Tibial nerve (tissue), 4 donors: Measurements from ENCODE around the gene TBC1D22A. TPM values are rescaled to one million over a fixed set of nuclear protein-coding genes. Genes with fewer than 3 reads are reported as not detected.
"Not testable (repeated sequence)": the region's sequence is repeated elsewhere in the genome, so short reads cannot be mapped to it uniquely, and the experiment has no call there.

Source experiments
- DNase-seq, 2 donors: peaks; one replicate each; pipeline ENCODE4 v3.0.0-alpha.2; 2019; ENCODE audit warnings: low spot score in 2 of 2
- H3K27ac ChIP-seq, 4 donors: fragments of 200-600 bp; sonication (generic) in 3 of 4; one replicate each; pipeline ENCODE4 v1.5.1; 2017 to 2019; ENCODE audit warnings: mild to moderate bottlenecking in 1 of 4
- H3K27me3 ChIP-seq, 2 donors: fragments of 200-600 bp; sonication (generic) in 1 of 2; one replicate each; pipeline versions ENCODE4 v1.5.1 to v1.6.0; 2017 to 2019
- H3K36me3 ChIP-seq, 3 donors: fragments of 200-600 bp; sonication (generic); one replicate each; pipeline ENCODE4 v1.5.1; 2018 to 2019
- H3K4me1 ChIP-seq, 4 donors: fragments of 200-600 bp; sonication (generic) in 3 of 4; one replicate each; pipeline ENCODE4 v1.5.1; 2017 to 2019
- H3K4me3 ChIP-seq, 4 donors: fragments of 200-600 bp; sonication (generic) in 3 of 4; one replicate each; pipeline ENCODE4 v1.5.1; 2017 to 2019; ENCODE audit warnings: mild to moderate bottlenecking in 1 of 4, moderate library complexity in 1 of 4
- H3K9me3 ChIP-seq, 4 donors: fragments of 200-600 bp; sonication (generic) in 3 of 4; one replicate each; pipeline ENCODE4 v1.5.1; 2017 to 2019
- EP300 ChIP-seq, 2 donors: sonication (generic); formaldehyde crosslinking; IDR thresholded peaks; one replicate each; pipeline ENCODE4 v1.6.1; 2017; ENCODE audit warnings: antibody characterized with exemption in 2 of 2, mild to moderate bottlenecking in 1 of 2
- POLR2A ChIP-seq, 2 donors: fragments of 450-650 bp; IDR thresholded peaks; one replicate each; pipeline ENCODE4 v1.6.1; 2017; ENCODE audit warnings: antibody characterized with exemption in 2 of 2, mild to moderate bottlenecking in 2 of 2, moderate library complexity in 2 of 2
- WGBS, 2 donors: methylation state at CpG; one replicate each; pipeline ENCODE4 v1.1.5; 2018; 5-methylcytosine and 5-hydroxymethylcytosine counted together
- total RNA-seq, 4 donors: library from RNA; depleted of rRNA; stranded (reverse); fragments of >200 nt; gene quantifications; one replicate each; pipeline ENCODE4 v1.1.0, GENCODE V29; 2016
- TF ChIP-seq, protein P1 (sequence below), 5 experiments: fragments of 200-600 bp in 3 of 5; fragments of 450-650 bp in 2 of 5; sonication (generic) in 3 of 5; IDR thresholded peaks; one replicate each; pipeline ENCODE4 v1.5.1; 2016 to 2019; ENCODE audit warnings: antibody characterized with exemption in 5 of 5, mild to moderate bottlenecking in 3 of 5, moderate library complexity in 2 of 5

TBC1D22A gene
- total RNA-seq, 4 donors from 2014 or later: 27.3 to 35.4 (median 29.3) TPM

GRCh38 chr22:47168900-47169800, 406.7 kb downstream of the TBC1D22A start:
- Histone ChIP-seq H3K4me3 (no peak overlapping the region), H3K9me3 (peaks cover 0 to under 1% (median 0%) of the 10 kb centered on the region in 4 donors), H3K36me3 (peaks cover 0 to 79% (median 0%) of the 10 kb centered on the region in 3 donors), H3K27me3 (no peaks in the 10 kb centered on the region), H3K4me1 (no peaks in the 10 kb centered on the region), H3K27ac (no peak overlapping the region)
- WGBS, 2 donors: 79 to 81% methylated on average over 22 of the region's 25 CpGs
- TF ChIP-seq EP300 (IDR thresholded peaks at IDR 0.05): no peak
- TF ChIP-seq, protein P1, sequence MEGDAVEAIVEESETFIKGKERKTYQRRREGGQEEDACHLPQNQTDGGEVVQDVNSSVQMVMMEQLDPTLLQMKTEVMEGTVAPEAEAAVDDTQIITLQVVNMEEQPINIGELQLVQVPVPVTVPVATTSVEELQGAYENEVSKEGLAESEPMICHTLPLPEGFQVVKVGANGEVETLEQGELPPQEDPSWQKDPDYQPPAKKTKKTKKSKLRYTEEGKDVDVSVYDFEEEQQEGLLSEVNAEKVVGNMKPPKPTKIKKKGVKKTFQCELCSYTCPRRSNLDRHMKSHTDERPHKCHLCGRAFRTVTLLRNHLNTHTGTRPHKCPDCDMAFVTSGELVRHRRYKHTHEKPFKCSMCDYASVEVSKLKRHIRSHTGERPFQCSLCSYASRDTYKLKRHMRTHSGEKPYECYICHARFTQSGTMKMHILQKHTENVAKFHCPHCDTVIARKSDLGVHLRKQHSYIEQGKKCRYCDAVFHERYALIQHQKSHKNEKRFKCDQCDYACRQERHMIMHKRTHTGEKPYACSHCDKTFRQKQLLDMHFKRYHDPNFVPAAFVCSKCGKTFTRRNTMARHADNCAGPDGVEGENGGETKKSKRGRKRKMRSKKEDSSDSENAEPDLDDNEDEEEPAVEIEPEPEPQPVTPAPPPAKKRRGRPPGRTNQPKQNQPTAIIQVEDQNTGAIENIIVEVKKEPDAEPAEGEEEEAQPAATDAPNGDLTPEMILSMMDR (IDR thresholded peaks at IDR 0.05): peak in 1 of 5 experiments; percentile 8
- peak in 1 of 2 donors; percentile 5 for DNase-seq

GRCh38 chr22:47169801-47170140, 407.3 kb downstream of the TBC1D22A start:
- Histone ChIP-seq H3K9me3 (peaks cover 0 to 2% (median 0%) of the 10 kb centered on the region in 4 donors), H3K27ac (no peak overlapping the region), H3K4me3 (no peak overlapping the region), H3K36me3 (peaks cover 0 to 82% (median 0%) of the 10 kb centered on the region in 3 donors), H3K4me1 (no peaks in the 10 kb centered on the region), H3K27me3 (no peaks in the 10 kb centered on the region)
- TF ChIP-seq, protein P1 (IDR thresholded peaks at IDR 0.05): no peak
- TF ChIP-seq POLR2A (IDR thresholded peaks at IDR 0.05): no peak
- TF ChIP-seq EP300 (IDR thresholded peaks at IDR 0.05): no peak
- WGBS, 2 donors: 85 to 91% methylated on average over 8 to 9 of the region's 9 CpGs
- DNase-seq: peak in 1 of 2 donors; percentile 12

DNA sequence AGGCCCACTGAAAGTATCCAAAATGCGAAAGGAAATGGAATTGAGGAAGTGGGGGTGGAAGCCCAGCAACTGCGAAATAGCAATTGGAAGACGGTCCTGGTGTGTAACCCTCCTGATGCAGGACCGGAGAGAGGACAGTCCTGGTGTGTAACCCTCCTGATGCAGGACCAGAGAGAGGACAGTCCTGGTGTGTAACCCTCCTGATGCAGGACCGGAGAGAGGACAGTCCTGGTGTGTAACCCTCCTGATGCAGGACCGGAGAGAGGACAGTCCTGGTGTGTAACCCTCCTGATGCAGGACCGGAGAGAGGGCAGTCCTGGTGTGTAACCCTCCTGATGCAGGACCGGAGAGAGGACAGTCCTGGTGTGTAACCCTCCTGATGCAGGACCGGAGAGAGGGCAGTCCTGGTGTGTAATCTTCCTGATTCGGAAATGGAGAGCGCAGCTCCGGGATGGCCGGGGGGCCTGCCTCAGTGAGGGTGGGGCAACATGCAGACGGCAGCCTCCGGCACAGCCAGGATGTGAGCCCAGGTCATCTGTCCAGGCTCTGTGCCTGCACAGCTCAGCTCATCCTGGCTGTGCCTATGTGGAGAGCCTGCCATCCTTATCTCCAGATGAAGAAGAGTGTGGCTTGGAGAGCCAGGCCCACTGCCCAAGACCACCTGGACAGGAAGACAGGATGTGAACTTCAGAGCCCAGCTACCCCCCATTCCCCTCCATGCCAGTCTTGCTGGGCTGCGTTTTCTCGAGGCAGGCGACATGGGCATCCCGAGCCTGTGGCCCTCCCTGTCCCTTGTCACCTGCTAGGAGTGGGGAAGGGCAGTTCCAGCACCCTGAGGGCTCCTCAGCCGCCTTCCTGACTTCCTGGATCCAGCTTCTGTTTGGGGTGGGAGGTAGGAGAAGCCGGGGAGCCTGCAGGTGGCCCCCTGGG, 408.3 kb downstream of the TBC1D22A start:
- not testable (repeated sequence) for H3K27me3 ChIP-seq, H3K9me3 ChIP-seq, H3K27ac ChIP-seq, H3K4me3 ChIP-seq, H3K4me1 ChIP-seq
- peak in 1 of 2 donors; percentile 4 for DNase-seq
- peaks cover 0 to 86% (median 0%) of the 10 kb centered on the region in 3 donors for H3K36me3 ChIP-seq
- WGBS, 2 donors: 85 to 91% methylated on average over 19 of the region's 21 CpGs

DNA sequence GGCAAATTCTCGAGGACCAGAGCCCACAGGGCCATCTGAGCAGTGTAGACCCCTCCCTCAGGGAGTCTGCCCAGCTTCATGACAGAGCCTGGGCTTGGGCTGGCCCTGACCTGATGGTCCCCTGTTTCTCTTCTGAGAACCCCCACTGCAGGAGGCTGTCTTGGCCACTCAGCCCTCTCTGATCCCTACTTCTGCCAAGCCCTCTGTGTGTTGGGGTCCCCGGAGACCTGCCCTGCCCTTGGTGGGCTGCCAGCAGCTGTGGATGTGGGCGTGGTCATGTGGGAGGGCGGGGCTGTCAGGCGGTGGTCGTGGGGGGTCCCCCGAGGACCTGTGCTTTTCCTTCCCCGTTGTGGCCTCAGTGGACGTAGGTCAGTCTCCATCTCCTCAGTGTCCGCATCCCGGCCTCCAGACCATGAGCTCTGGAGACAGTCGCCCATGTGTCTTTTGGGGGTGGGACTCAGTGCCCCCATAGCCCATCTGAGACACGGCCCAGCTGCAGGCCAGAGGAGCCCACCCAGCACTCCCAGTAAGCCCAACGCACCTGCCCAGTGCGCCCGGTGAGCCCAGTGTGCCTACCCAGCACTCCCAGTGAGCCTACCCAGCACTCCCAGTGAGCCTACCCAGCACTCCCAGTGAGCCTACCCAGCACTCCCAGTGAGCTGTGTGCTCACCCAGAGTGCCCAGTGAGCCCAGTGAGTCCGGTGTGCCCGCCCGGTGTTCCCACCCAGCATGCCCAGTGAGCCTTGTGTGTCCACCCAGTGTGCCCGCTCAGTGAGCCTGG, 409.2 kb downstream of the TBC1D22A start:
- no peaks in the 10 kb centered on the region for H3K4me1 ChIP-seq
- TF ChIP-seq EP300 (IDR thresholded peaks at IDR 0.05) (no peak), POLR2A (IDR thresholded peaks at IDR 0.05) (no peak)
- TF ChIP-seq, protein P1 (IDR thresholded peaks at IDR 0.05): no peak
- peak in 1 of 2 donors; percentile 6 for DNase-seq
- no peak overlapping the region for H3K4me3 ChIP-seq
- peaks cover 0 to 2% (median 0%) of the 10 kb centered on the region in 4 donors for H3K9me3 ChIP-seq
- H3K36me3 ChIP-seq: peaks cover 0 to 90% (median 0%) of the 10 kb centered on the region in 3 donors
- no peak overlapping the region for H3K27ac ChIP-seq
- no peaks in the 10 kb centered on the region for H3K27me3 ChIP-seq
- 80 to 93% methylated on average over 11 to 19 of the region's 20 CpGs for WGBS, 2 donors
